NAMALWA (cell line): ENCODE measurements around the gene PRRT2.

Experiments
- DNase-seq: peaks from one replicate; pipeline ENCODE4 v3.0.0-alpha.2; 2015; ENCODE audit warnings: low spot score

Gene PRRT2

DNA sequence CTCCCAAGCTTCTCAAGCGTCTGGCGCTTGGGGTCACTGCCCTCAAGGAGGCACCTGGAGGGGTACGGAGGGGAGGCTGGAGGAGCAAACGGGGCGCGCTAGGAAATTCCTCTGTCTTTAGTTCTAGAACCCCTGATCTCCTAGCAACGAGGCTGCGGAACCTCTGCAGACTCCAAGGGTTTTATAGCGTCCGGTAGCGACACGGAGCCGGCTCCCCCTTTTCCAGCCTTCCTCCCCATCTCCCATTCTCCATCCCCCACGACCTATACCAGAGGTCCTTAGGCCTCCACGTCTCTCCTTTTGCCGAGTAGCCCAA, 51.6 kb downstream of the PRRT2 start:
- no peak for DNase-seq

DNA sequence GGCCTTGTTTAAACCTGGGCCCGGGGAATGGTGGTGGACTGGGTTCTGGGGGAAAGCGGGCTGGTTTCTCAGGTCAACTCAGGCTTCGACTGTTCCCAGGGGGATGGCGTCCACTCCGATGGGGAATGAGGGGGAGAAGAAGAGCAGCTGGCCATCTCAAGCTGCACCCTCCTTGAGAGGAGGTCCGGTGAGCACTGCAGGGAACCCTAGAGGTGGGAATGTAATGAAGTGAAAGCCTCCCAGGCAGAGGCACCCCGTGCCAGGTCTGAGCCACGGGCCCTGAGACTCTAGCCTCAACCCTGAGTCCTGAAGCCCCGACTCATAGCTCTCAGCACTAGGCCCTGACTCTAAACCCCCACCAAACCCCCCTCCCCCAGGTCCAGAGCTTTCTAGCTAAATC, 52.2 kb downstream of the PRRT2 start:
- no peak for DNase-seq
